ENCODE data around the gene GADL1.

- TF ChIP-seq SIN3A (IDR thresholded peaks at IDR 0.05; ENCODE audit: borderline replicate concordance, insufficient read depth, low read length) (no peak), POLR2AphosphoS5 (IDR thresholded peaks at IDR 0.05; ENCODE audit: low read depth, low read length) (no peak), REST (IDR thresholded peaks at IDR 0.05; ENCODE audit: insufficient read depth in 1 of 2, low read depth in 2 of 2, low read length in 2 of 2) (no peak)
Measured at GRCh38 chr3:30719536-30719935, 174.9 kb downstream of the GADL1 start.

All from PFSK-1 (cell line).